ENCODE results near the gene STAT4. TPM values are rescaled to one million over a fixed set of nuclear protein-coding genes. Genes with fewer than 3 reads are reported as not detected.

STAT4 gene
- polyA plus RNA-seq, 1 donor (not counting 4 experiments of a cell fraction or from before 2014, with no cell fraction given), result 2.0 TPM

GRCh38 chr2:191081411-191082155 is 69.2 kb downstream of the STAT4 start:
- no peak overlapping the region for H2AFZ ChIP-seq (ENCODE audit: control insufficient read depth, low read length)
- no peak overlapping the region for H3K4me2 ChIP-seq (ENCODE audit: control insufficient read depth, extremely low read depth, insufficient read depth, low read depth, low read length)
- DNase-seq (ENCODE audit: low read depth, low spot score), result no peak
- dilution Hi-C loops (cut with MboI; ENCODE audit: extremely low pct_ligation_motif_present, low sequenced_read_pairs), result no loop called here
- no peaks in the 10 kb centered on the region for H3K79me2 ChIP-seq (ENCODE audit: control insufficient read depth, insufficient read depth, low read length)
- H3K9me3 ChIP-seq (ENCODE audit: control insufficient read depth, low read depth, low read length), result no peaks in the 10 kb centered on the region
- H3K36me3 ChIP-seq (ENCODE audit: control insufficient read depth in 2 of 2, extremely low read depth in 1 of 2, insufficient read depth in 2 of 2, low read length in 2 of 2), result no peaks in the 10 kb centered on the region
- H3K4me1 ChIP-seq (ENCODE audit: control insufficient read depth, extremely low read depth, insufficient read depth, low read length), result no peaks in the 10 kb centered on the region
- no peak overlapping the region for H3K27ac ChIP-seq (ENCODE audit: control insufficient read depth, insufficient read depth, low read length)
- H4K20me1 ChIP-seq (ENCODE audit: control insufficient read depth, extremely low read depth, insufficient read depth, low read length), result no peaks in the 10 kb centered on the region
- no peaks in the 10 kb centered on the region for H3K9me1 ChIP-seq (ENCODE audit: control insufficient read depth, extremely low read depth, insufficient read depth, low read length)
- no peaks in the 10 kb centered on the region for H3K27me3 ChIP-seq (ENCODE audit: control insufficient read depth, extremely low read depth, insufficient read depth, low read length)
- no peak overlapping the region for H3K4me3 ChIP-seq (ENCODE audit: control insufficient read depth in 2 of 3, extremely low read depth in 1 of 3, insufficient read depth in 2 of 3, low read depth in 1 of 3, low read length in 3 of 3)
- H3K9ac ChIP-seq (ENCODE audit: control insufficient read depth, extremely low read depth, insufficient read depth, low read length), result no peak overlapping the region
- FAIRE-seq, result no peak
- no peak for TF ChIP-seq EZH2 (IDR thresholded peaks at IDR 0.05; ENCODE audit: low read length)
- TF ChIP-seq CTCF (optimal IDR thresholded peaks at IDR 0.05 in 1 of 3, IDR thresholded peaks at IDR 0.05 in 1 of 3, conservative IDR thresholded peaks at IDR 0.05 in 1 of 3; ENCODE audit: extremely low read depth in 1 of 3, insufficient read depth in 2 of 3, low read length in 3 of 3), result no peak

- Histone ChIP-seq H3K4me2 (ENCODE audit: control insufficient read depth, extremely low read depth, insufficient read depth, low read depth, low read length) (no peak overlapping the region), H3K9me1 (ENCODE audit: control insufficient read depth, extremely low read depth, insufficient read depth, low read length) (no peaks in the 10 kb centered on the region), H3K4me1 (ENCODE audit: control insufficient read depth, extremely low read depth, insufficient read depth, low read length) (no peaks in the 10 kb centered on the region), H3K4me3 (ENCODE audit: control insufficient read depth in 2 of 3, extremely low read depth in 1 of 3, insufficient read depth in 2 of 3, low read depth in 1 of 3, low read length in 3 of 3) (no peak overlapping the region), H3K36me3 (ENCODE audit: control insufficient read depth in 2 of 2, extremely low read depth in 1 of 2, insufficient read depth in 2 of 2, low read length in 2 of 2) (no peaks in the 10 kb centered on the region), H3K79me2 (ENCODE audit: control insufficient read depth, insufficient read depth, low read length) (no peaks in the 10 kb centered on the region), H4K20me1 (ENCODE audit: control insufficient read depth, extremely low read depth, insufficient read depth, low read length) (no peaks in the 10 kb centered on the region), H3K9me3 (ENCODE audit: control insufficient read depth, low read depth, low read length) (no peaks in the 10 kb centered on the region), H3K27me3 (ENCODE audit: control insufficient read depth, extremely low read depth, insufficient read depth, low read length) (no peaks in the 10 kb centered on the region), H2AFZ (ENCODE audit: control insufficient read depth, low read length) (no peak overlapping the region), H3K9ac (ENCODE audit: control insufficient read depth, extremely low read depth, insufficient read depth, low read length) (no peak overlapping the region), H3K27ac (ENCODE audit: control insufficient read depth, insufficient read depth, low read length) (no peak overlapping the region)
- TF ChIP-seq EZH2 (IDR thresholded peaks at IDR 0.05; ENCODE audit: low read length) (no peak), CTCF (optimal IDR thresholded peaks at IDR 0.05 in 1 of 3, IDR thresholded peaks at IDR 0.05 in 1 of 3, conservative IDR thresholded peaks at IDR 0.05 in 1 of 3; ENCODE audit: extremely low read depth in 1 of 3, insufficient read depth in 2 of 3, low read length in 3 of 3) (no peak)
- FAIRE-seq (no peak), DNase-seq (ENCODE audit: low read depth, low spot score) (no peak)
- dilution Hi-C loops (cut with MboI; ENCODE audit: extremely low pct_ligation_motif_present, low sequenced_read_pairs), result no loop called here
Measured at GRCh38 chr2:191078165-191078867, 72.5 kb downstream of the STAT4 start.

All from keratinocyte (primary cell).